T-helper 17 cell (primary cell): Measurements from ENCODE around the gene S100A5. TPM values are rescaled to one million over a fixed set of nuclear protein-coding genes. Genes with fewer than 3 reads are reported as not detected.

Experiments used
- ATAC-seq: fragments of 150-1000 bp; cut with Tn5 transposase; 2 replicates; pipeline ENCODE4 v1.10.0; 2021; ENCODE audit warnings: mild to moderate bottlenecking, moderate library complexity
- DNase-seq, 3 donors: peaks; one replicate each; pipeline versions ENCODE4 v3.0.0 to v3.0.0-alpha.2; 2020 to 2021
- H3K9me3 ChIP-seq: one replicate; pipeline ENCODE4 v1.7.0; 2013; ENCODE audit warnings: low read length, mild to moderate bottlenecking; ENCODE audit not compliant: control insufficient read depth, poor library complexity, severe bottlenecking
- H3K27ac Mint-ChIP-seq: one replicate; pipeline ENCODE4 v1.8.0; 2022; ENCODE audit warnings: mild to moderate bottlenecking, moderate library complexity, mixed read lengths
- H3K27me3 Mint-ChIP-seq: one replicate; pipeline ENCODE4 v1.8.0; 2022; ENCODE audit warnings: mixed read lengths
- H3K36me3 Mint-ChIP-seq: one replicate; pipeline ENCODE4 v1.8.0; 2022; ENCODE audit warnings: low read depth, mixed read lengths
- H3K4me1 Mint-ChIP-seq: one replicate; pipeline ENCODE4 v1.8.0; 2022; ENCODE audit warnings: mild to moderate bottlenecking, mixed read lengths
- H3K4me3 Mint-ChIP-seq: one replicate; pipeline ENCODE4 v1.8.0; 2022; ENCODE audit warnings: mild to moderate bottlenecking, moderate library complexity, mixed read lengths
- total RNA-seq, 4 donors: library from RNA in 2 of 4; stranded (reverse) in 2 of 4; gene quantifications; one replicate each; pipeline ENCODE4 v1.2.3 and lab custom pipeline; 2022 to 2026

The S100A5 gene
- total RNA-seq, 2 donors from 2014 or later = 1.1 TPM; not detected in 1

DNA sequence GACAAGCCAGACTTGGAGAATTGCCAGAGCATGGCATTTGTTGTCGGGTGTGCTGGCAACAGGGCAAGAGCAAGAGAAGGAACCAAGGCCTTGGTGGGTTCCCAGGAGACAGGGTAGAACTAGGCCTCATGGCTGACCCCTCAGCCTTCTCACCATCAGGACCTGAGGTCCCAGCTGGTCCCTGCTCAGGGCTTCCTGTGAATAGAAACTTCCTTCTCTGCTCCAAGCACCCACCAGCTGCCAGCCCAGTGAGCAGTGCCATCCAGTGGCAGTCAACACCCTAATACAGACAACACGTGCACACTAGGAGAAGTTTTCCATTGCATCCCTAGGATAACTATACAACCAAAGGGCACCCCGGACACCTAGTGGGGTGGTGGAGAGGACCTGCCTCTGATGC, 27.7 kb downstream of the S100A5 start:
- Mint-ChIP-seq H3K27ac (peak overlapping the region; percentile 37), H3K4me3 (no peak overlapping the region), H3K27me3 (no peaks in the 10 kb centered on the region), H3K36me3 (no peaks in the 10 kb centered on the region), H3K4me1 (peaks cover 20% of the 10 kb centered on the region)
- ATAC-seq (no peak), DNase-seq (no peak)
- H3K9me3 ChIP-seq = no peaks in the 10 kb centered on the region

DNA sequence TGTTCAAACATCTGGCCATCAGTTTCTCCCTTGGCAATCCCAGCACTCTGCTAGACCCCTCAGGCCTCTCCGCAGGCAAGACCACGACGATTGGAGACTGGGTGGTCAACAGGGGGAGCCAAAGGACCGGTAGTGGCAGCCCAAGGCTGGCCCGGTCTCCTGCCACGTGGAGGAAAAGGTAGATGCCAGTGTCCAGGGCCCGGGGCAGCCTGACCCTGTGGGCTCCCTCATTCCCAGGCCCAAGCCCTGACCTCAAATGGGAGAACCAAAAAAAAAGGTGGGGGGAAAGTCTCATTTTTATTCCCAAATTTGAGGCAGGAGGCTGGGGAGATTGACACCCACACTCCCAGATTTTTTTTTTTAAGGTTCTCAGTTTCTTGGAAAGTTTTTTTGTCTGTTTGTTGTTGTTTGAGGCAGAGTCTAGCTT, 29.7 kb downstream of the S100A5 start:
- Mint-ChIP-seq H3K4me3 (no peak overlapping the region), H3K27ac (peak overlapping the region; percentile 84), H3K4me1 (peaks cover 16% of the 10 kb centered on the region), H3K27me3 (no peaks in the 10 kb centered on the region), H3K36me3 (no peaks in the 10 kb centered on the region)
- ATAC-seq = peak; percentile 85
- no peaks in the 10 kb centered on the region for H3K9me3 ChIP-seq
- DNase-seq = peak; percentile 62 to 77 (median 69)

DNA sequence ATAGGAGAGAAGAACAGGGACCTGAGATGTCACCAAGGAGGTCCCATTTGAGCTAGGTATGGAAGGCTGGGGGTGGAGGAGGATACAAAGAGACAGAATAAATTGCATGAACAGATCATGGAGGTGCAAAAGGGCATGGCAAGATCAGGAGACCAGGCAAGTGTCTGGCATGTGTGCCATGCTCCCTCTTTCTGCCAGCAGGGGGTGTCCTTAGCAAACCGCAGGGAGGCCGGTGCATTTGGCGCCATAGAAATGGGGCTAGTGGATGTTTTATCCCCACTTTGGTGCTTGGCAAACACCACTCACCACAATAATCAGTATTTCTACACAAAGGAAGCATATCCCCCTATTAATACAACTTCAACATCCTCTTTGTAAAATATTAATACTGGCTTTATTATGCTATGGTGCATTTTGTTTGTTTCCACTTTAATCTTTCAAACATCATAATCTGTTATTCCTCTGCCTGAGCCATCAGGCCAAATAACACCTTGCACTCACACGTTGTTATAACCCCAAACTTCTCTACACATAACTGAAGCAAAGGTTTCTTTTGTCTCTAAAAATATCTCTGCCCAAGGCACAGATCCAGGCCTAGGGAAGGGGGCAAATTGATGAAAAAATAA, 30.9 kb downstream of the S100A5 start:
- H3K4me3 Mint-ChIP-seq = no peak overlapping the region
- ATAC-seq = peak; percentile 78
- H3K9me3 ChIP-seq = no peaks in the 10 kb centered on the region
- peak overlapping the region; percentile 29 for H3K27ac Mint-ChIP-seq
- DNase-seq = peak; percentile 34 to 43 (median 36)
- H3K27me3 Mint-ChIP-seq = no peaks in the 10 kb centered on the region
- H3K36me3 Mint-ChIP-seq = no peaks in the 10 kb centered on the region
- H3K4me1 Mint-ChIP-seq = peaks cover 11% of the 10 kb centered on the region

DNA sequence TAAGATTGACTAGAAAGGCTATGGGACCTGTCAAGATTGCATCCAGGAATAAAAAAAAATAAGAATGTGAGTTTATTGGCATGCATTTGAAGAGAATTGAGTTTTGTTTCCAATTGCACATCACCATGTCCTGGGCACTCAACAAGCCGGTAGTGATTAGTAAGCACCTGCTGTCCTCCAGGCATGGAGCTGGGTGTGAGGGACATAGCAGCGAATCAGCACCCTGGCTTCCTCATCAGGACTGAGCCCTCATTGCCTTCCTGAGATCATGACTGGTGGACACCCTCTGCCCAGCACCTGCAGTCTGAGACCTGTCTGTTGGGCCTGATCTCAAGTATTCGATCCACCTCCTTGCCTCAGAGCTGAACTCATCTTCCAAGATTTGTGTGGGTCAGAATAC, 31.7 kb downstream of the S100A5 start:
- peak overlapping the region; percentile 29 for H3K27ac Mint-ChIP-seq
- no peaks in the 10 kb centered on the region for H3K27me3 Mint-ChIP-seq
- no peaks in the 10 kb centered on the region for H3K36me3 Mint-ChIP-seq
- H3K4me3 Mint-ChIP-seq = no peak overlapping the region
- DNase-seq (no peak), ATAC-seq (no peak)
- no peaks in the 10 kb centered on the region for H3K9me3 ChIP-seq
- peaks cover 13% of the 10 kb centered on the region for H3K4me1 Mint-ChIP-seq

DNA sequence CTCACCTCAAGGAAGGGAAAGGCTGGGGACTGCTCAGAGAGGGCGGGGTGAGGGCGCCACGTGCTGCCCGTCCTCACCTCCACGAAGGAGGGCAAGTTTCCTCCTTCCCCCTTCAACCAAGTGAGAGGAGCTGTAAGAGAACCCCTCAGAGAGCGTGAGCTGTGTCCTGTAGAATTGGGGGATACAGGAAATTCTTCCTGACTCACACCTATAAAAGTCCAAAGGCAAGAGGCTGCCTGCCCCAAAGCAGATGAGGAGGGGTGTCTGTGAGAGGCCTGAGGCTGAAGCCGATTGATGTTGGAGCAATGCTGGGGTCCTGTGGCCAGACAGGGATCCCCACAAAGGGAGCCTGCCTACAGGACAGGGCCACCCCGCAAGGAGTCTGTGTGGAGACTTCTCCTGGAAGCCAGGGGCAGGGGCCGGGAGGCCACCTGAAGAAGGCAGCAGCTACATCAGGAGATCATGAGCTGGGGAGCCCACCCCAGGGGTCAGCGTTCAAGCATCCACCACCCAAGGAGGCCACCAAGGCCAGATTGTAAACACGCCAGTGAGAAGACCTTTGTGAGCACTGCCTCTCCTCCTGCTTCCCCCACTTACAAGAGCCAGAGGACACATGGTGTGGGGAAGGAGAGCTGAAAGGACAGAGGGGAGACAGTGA, 32.7 kb downstream of the S100A5 start:
- ATAC-seq = no peak
- H3K27me3 Mint-ChIP-seq = no peaks in the 10 kb centered on the region
- DNase-seq = no peak
- H3K36me3 Mint-ChIP-seq = no peaks in the 10 kb centered on the region
- peaks cover 13% of the 10 kb centered on the region for H3K4me1 Mint-ChIP-seq
- no peak overlapping the region for H3K27ac Mint-ChIP-seq
- no peaks in the 10 kb centered on the region for H3K9me3 ChIP-seq
- no peak overlapping the region for H3K4me3 Mint-ChIP-seq

DNA sequence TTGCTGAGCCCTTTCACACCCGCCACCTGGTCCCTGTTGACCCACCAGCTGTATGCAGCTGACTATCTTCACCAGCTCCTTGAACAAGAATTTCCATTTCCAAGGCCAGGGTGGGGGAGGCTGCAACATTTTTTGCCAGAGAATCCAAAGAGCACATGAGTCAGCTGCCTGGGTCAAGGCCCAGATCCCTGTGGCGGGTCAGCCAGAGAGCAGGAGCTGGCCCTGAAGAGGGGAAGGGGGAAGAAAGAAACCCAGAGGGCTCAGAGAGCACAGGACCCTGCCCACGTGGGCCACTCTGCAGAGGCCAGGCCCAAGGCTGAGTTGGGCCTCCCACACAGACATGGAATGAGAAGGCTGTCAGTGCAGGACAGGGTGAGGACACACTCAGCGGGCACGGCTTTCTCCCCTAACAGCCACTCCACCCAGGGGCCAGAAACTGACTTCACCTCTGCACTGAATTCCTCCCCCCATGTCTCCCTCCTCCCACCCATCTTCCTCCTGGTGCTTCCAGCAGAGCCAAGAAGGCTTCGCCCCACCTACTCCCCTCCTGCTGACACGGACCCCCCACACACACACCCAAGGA, 33.8 kb downstream of the S100A5 start:
- no peak overlapping the region for H3K4me3 Mint-ChIP-seq
- peaks cover 2% of the 10 kb centered on the region for H3K27me3 Mint-ChIP-seq
- no peak overlapping the region for H3K27ac Mint-ChIP-seq
- ATAC-seq = no peak
- H3K9me3 ChIP-seq = no peaks in the 10 kb centered on the region
- no peak for DNase-seq
- H3K36me3 Mint-ChIP-seq = no peaks in the 10 kb centered on the region
- peaks cover 12% of the 10 kb centered on the region for H3K4me1 Mint-ChIP-seq

DNA sequence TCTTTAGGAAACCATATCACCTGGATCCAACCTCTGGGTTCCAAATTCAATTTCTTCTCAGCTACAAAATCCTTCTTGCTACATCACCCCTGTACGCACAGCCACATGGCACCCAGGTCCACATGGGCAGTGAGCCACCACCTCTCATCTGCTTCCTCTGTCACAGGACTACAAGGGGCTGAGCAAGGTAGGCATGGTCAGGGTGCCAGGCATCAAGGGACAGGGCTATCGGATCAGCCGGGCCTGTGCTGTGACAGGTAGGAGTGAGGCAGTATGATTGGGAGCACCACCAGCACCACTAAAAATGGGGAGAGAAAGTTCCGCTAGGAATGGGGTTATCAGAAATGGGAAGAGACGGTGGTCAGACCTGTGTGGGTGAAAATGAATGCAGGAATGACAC, 34.3 kb downstream of the S100A5 start:
- DNase-seq = no peak
- ATAC-seq = no peak
- Mint-ChIP-seq H3K4me3 (no peak overlapping the region), H3K27ac (no peak overlapping the region), H3K36me3 (no peaks in the 10 kb centered on the region), H3K4me1 (peaks cover 12% of the 10 kb centered on the region), H3K27me3 (peaks cover 4% of the 10 kb centered on the region)
- H3K9me3 ChIP-seq = no peaks in the 10 kb centered on the region

DNA sequence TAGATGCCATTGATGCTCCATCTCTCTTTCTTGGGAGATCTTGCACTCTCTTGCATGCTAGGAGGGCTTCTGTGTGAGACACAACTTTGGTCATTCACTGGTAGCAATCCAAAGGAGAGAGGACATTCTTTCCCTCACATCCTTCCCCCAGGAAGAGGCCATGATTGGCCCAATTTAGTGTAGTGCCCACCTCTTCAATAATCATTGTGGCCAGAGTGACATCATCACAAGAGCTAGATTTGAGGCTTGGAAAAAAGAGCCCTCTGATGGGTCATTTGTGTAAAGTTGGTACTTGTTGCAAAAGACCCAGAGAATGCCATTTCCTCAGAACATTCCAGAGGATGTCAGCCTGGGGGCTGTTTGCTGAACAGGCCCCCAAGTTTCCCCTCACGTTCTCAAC, 35.2 kb downstream of the S100A5 start:
- no peak for ATAC-seq
- no peak overlapping the region for H3K27ac Mint-ChIP-seq
- H3K4me1 Mint-ChIP-seq = peaks cover 7% of the 10 kb centered on the region
- no peak overlapping the region for H3K4me3 Mint-ChIP-seq
- H3K36me3 Mint-ChIP-seq = no peaks in the 10 kb centered on the region
- no peaks in the 10 kb centered on the region for H3K9me3 ChIP-seq
- DNase-seq = no peak
- H3K27me3 Mint-ChIP-seq = peaks cover 4% of the 10 kb centered on the region

DNA sequence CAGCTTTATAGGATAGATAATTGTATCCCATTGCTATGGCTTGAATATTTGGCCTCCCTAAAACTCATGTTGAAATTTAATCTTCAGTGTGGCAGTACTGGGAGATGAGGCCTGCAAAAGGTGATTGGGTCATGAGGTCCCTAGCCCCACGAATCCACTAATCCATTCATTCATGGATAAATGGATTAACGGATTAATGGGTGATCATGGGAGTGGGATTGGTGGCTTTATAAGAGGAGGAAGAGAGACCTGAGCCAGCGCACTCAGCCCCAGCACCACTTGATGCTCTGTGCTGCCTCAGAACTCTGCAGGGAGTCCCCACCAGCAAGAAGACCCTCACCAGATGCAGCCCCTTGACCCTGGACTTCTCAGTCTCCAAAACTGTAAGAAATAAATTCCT, 37.0 kb downstream of the S100A5 start:
- peaks cover 18% of the 10 kb centered on the region for H3K27me3 Mint-ChIP-seq
- no peak overlapping the region for H3K27ac Mint-ChIP-seq
- H3K4me3 Mint-ChIP-seq = no peak overlapping the region
- ATAC-seq (no peak), DNase-seq (no peak)
- no peaks in the 10 kb centered on the region for H3K36me3 Mint-ChIP-seq
- H3K4me1 Mint-ChIP-seq = peaks cover 2% of the 10 kb centered on the region
- H3K9me3 ChIP-seq = no peaks in the 10 kb centered on the region

DNA sequence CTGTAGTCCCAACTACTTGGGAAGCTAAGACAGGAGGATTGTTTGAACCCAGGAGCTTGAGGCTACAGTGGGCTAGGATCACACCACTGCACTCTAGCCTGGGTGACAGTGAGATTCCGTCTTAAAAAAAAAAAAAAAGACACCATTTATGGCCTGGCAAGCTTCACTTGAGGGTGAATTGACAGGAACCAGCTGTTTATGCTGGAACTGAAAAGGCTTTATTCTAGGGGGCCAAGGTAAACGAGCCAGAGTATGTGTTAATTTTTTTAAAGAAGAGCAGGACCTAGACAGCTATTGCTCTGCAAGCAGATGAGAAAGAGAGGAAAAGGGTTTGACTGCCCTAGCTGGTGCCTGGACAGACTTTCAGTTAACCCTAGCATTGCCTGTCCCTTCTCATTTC, 42.0 kb downstream of the S100A5 start:
- H3K36me3 Mint-ChIP-seq = no peaks in the 10 kb centered on the region
- H3K27me3 Mint-ChIP-seq = peaks cover 36% of the 10 kb centered on the region
- ATAC-seq (no peak), DNase-seq (no peak)
- no peak overlapping the region for H3K4me3 Mint-ChIP-seq
- no peak overlapping the region for H3K27ac Mint-ChIP-seq
- H3K4me1 Mint-ChIP-seq = peaks cover 7% of the 10 kb centered on the region
- H3K9me3 ChIP-seq = no peaks in the 10 kb centered on the region

DNA sequence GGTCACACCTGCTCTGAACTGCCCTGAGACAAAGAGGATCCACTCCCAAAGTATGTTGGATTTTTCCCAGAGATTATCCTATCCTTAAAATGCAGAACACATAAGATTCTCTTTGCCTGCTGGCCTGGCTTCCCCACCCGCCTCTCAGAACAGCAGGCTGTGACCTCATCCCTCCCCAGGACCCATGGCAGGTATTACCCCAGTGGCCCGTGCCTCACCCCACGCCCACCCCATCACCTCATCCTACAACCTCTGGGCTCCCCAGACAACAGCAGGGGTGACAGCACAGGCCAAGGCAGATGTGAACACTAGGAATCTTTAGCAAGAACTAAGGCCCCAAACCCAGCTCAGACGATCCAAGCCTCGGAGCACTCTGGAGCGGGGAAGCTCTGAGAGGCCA, 45.2 kb downstream of the S100A5 start:
- DNase-seq (no peak), ATAC-seq (no peak)
- Mint-ChIP-seq H3K36me3 (peaks cover 2% of the 10 kb centered on the region), H3K4me3 (no peak overlapping the region), H3K27ac (no peak overlapping the region), H3K4me1 (peaks cover 12% of the 10 kb centered on the region), H3K27me3 (peaks cover 53% of the 10 kb centered on the region)
- no peaks in the 10 kb centered on the region for H3K9me3 ChIP-seq

DNA sequence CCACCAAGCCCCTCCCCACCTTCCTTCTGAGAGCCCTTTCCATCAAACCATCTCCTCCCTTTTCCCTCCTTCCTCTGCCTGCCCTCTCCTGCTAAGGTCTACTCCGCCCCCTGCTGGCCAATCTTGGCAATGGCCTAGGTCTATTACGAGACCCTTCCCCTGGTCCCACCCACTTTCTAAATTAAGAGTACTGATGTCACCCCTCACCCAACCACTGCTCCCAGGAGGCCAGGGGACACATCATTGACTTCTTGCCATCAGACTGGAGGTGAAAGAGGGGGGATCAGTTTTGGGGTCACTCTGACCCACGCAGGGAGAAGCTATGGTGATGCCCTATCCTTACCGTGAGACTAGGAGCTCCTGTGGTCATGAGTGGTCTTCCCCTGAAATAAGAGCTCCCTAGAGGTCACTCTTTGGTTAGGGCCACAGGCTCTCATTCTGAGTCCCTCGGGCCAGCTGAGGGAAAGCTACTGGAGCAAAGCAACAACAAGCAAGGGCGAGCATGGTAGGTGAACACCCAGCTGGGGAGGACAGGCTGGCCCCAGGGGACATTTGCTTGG, 45.7 kb downstream of the S100A5 start:
- H3K4me1 Mint-ChIP-seq = peaks cover 12% of the 10 kb centered on the region

DNA sequence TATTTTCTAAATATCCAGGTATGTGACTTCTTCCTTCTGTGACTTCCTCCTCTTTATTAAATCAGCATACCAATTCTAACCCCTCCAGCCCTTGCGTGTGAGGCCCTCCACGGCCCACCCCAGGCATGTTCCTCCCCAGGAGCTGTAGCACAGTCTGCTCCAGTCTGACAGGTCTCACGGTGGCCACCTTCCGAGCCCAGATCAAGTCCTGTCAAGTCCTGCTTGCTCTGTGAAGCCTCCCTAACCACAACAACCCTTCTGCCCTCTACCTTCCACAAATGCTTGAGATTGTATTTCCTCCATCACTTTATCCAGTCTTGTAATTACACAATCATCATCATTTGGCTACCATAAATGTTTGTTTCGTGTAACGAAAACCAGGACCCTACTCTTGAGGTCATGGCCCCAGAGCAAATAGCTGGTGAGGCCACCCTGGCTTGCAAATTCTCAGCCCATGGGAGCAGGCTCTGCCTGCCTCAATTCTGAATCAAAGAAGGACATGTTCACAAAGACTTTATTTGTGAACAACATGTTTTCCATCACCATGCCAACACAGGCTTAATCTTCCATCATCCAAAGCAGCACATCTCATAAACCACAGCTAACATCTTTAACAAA, 47.3 kb downstream of the S100A5 start:
- DNase-seq (no peak), ATAC-seq (no peak)
- peaks cover 39% of the 10 kb centered on the region for H3K27me3 Mint-ChIP-seq
- peaks cover 2% of the 10 kb centered on the region for H3K36me3 Mint-ChIP-seq
- H3K4me1 Mint-ChIP-seq = peaks cover 12% of the 10 kb centered on the region
- H3K4me3 Mint-ChIP-seq = no peak overlapping the region
- H3K9me3 ChIP-seq = no peaks in the 10 kb centered on the region
- H3K27ac Mint-ChIP-seq = peak overlapping the region; percentile 81

More for the DNA sequence above, 45.7 kb downstream of the S100A5 start:
- H3K4me3 Mint-ChIP-seq = no peak overlapping the region
- ATAC-seq (peak; percentile 74), DNase-seq (peak; percentile 53 to 72 (median 60))
- no peaks in the 10 kb centered on the region for H3K9me3 ChIP-seq
- peaks cover 55% of the 10 kb centered on the region for H3K27me3 Mint-ChIP-seq
- H3K27ac Mint-ChIP-seq = no peak overlapping the region
- peaks cover 2% of the 10 kb centered on the region for H3K36me3 Mint-ChIP-seq
